HG02870 (cell line): ENCODE measurements around the gene IL1RL2.

Experiments used
- ATAC-seq: cut with Tn5 transposase; IDR thresholded peaks from one replicate; pipeline ENCODE4 v1.9.1; 2021; ENCODE audit warnings: mild to moderate bottlenecking, moderate library complexity; ENCODE audit not compliant: unreplicated experiment

Gene IL1RL2

DNA sequence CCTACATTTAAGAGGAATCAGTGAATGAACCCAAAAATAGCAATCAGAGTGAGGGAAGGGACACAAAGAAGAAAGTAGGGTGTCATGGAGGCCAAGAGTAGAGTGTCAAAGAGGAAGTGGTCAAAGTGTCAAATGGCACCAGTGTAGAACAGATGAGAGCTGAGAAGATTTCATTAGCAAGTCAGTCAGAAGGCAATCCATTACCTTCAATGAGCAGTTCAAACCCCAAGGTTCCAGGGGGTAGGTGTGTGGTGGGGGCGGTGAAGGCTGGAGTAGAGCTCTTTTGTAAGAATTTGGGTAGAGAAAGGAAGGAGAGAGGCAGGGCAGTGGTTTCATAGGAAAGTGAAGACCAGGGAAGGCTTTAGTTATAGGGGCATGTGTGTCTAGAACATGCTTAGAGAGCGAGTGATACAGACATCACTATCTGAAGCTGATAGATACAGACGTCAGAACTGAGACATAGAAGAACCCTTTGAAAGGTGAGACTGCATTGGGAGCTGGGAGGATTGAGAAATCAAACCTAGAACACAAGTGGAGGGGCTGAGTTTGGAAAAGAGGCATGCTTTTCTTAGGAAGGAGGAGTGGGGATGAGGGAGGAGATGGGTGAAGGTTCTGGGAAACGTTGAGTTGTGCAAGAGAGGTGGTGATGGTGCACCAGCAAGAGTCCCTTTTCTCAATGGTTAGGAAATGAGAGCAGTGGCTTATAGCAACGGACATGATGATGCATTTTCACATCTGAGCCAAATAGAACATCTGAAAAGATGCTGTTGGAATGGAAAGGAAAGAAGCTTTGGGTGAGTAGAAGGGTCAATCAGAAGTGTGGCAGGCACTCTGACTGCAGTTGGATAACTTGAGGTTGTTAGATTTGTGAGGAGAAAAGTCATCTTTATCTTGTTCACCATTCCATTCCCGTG lies 75.7 kb downstream of the IL1RL2 start:
- no peak for ATAC-seq

DNA sequence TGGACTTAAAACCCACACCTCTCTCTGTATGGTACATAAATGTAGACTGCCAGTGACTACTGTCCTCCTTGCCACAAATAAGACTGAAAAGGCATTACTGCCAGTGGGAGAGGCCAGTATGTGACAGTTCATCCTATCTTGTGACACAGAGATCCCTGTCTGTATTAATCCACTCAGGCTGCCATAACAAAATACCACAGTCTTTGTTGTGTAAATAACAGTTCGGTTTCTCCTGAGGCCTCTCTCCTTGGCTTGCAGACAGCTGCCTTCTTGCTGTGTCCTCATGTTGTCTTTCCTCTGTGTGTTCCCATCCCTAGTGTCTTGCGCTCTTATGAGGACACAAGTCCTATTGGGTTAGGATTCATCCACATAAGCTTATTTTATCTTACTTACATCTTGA lies 78.1 kb downstream of the IL1RL2 start:
- no peak for ATAC-seq

DNA sequence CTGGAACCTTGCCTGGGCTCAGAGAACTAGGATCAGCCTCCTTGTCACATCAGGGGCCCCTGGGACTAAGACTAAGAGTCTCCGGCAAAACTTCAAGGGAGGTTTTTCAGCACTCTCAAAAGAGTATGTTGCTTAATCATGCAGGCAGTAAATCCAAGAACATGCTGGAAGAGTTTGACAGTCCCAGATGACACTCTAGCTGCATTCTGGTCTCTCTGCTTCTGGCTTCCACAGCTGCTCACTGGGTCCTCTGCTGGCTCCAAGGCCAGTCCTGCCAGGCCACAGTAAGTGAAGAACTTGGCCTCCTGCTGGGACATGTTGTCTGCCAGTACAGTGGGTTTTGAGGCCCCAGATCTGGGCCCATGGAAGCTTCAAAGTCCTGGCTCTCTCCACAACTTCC lies 79.4 kb downstream of the IL1RL2 start:
- ATAC-seq = no peak

DNA sequence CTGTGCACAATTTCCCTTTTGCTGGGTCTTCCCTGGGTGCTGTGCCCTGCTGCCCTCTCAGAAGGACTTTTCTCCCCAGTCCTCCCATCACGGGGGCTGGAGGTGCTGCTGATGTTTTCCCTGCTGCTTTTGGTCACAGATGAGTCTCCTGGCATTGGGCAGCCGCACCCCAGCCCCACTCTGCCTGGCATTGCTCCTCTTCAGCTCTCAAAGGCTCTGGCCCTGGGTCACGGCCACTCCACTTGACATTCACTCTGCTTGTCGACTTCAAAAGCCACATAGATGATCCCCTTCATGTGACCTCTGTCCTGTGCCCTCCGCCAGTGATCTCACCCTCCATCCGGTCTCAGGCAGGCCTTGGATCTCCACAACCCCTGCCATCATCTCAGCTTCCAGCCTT lies 81.0 kb downstream of the IL1RL2 start:
- no peak for ATAC-seq

DNA sequence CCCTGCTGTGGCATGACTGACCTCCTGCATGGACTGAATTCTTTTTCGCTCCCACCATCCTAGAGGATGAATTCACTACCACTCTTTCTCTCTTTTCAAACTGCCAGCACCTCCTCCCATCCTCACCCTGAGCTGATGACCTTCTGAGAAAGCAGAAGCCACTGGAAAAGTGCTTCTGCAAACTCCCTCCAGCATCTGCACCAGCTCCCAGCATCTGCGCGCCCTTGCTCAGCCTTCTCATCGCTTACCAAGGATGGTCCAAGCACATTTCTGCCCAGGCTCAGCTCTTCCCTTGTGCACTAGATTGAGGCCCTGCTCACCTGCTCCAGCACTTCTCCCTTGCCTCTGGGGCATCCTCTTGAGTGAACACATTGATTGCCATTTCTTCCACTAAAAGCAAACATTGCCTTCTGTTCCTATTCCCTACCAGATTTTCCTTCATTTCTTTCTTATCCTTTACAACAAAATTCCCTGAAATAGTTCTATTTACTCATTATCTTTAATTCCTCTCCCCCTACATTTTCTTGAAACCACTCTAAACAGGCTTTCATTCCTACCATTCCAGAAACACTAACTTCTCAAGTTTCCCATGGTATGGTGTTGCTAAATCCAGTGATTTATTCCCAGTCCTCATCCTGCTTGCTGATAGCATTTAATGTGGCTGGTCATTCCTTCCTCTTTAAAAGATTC lies 81.8 kb downstream of the IL1RL2 start:
- no peak for ATAC-seq

DNA sequence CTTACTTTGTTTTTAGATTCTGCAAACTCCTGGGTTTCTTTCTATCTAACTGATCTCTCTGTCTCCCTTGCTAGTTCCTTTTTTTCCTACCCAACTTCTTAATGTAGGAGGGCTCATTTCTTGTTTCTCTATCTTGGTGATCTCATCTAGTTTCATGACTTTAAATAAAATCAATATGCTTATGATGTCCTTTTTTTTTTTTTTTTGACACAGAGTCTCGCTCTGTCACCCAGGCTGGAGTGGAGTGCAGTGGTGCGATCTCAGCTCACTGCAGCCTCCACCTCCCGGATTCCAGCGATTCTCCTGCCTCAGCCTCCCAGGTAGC lies 82.3 kb downstream of the IL1RL2 start:
- no peak for ATAC-seq

DNA sequence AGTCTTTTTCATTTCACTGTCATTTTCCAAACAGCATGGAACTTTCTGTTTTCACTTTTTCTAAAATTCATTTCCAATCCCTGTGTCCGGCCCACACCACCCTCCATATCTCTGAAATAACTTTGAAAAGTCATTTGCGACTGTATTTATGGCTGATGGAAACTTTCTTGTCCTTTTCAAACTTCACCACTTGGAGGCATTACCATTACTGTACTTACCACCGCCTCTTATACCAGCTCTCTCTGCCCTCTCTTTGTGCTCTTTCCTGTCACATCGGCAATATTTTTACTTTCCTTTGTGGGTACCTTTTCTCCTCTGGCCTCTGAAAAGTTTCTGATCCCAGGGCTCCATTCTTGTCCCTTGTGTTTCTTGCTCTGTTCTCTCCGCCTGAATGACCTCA lies 85.0 kb downstream of the IL1RL2 start:
- ATAC-seq = no peak

DNA sequence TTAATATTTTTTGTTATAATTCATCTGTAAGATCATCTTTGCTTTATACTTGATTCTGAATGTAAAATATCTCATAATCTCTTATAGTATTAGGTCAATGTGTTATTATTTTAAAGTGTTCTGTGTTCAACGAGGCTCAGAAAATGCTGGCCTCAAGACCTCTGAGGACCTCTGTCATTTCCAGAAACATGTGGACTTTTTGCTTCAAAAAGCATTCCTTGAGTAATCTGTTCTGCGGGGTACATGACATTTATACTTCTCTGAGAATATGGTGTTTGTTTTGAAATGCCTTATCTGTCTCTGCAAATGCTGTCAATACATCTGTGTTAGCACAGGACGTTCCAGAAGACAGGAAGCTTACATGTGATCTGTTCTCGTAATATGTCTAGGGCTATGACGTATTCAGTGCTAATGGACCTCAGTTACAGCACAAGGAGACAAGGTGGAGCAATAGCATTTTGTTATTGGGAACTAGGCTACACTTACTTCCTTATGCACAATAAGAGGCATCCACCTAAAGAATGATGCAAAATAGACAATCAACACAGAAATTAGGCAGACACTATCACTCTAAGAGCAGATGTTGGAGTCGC lies 86.9 kb downstream of the IL1RL2 start:
- no peak for ATAC-seq

GRCh38 chr2:102276549-102277201 lies 89.9 kb downstream of the IL1RL2 start:
- no peak for ATAC-seq

DNA sequence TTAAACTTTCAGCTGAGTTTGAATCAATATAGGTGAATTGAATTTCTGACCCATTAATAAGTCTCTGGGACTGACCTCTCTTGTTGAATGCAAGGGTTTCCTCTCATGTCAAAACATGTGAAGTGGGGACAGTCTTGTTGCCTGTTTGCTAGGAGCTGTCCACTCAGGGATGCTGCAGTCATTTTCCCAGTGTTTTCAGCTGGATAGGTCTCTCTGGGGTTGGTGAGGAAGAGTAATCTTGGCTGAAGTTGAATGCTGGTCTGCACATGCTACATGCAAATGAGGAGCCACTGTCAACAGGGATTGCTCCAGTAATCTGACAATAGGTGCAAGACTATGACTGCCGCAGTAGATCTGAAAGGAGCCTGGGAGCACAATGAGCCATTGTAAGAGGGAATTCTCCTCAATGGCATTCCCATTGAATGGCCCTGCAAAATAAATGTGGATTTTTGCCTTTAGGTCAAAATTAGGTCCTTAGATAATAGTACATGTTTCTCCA lies 90.4 kb downstream of the IL1RL2 start:
- no peak for ATAC-seq

DNA sequence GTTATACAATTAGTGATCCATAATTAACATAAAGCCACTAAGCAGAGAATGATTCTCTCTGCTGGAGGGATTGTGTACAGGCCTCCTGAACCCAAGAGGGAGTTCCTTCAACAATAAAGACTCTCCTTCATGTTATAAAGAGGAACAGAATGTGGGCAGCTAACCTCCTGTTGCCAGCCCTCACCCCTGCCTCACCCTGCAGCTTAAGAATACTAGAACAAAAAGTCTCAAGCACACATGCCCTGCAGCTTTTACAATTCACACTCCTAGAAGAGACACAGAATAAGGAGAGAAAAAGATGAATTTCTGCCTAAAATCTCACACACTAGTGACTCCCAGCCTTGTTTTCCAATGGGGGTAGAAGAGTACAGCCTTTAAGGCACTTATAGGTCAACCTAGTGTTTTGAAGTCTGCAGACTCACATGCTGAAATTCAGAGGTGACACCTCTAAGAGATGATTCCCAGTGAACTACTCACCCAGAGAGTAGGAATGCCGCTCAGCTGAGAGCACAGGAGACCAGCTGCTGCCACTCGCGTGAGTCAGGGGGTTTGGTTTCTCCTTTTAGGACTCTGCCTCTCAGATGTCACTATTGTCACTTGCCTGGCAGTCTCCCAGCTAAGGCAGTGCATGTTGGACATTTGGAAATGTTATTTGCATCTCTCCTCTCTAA lies 92.0 kb downstream of the IL1RL2 start:
- ATAC-seq = no peak

GRCh38 chr2:102279391-102279735 lies 92.5 kb downstream of the IL1RL2 start:
- ATAC-seq = no peak

DNA sequence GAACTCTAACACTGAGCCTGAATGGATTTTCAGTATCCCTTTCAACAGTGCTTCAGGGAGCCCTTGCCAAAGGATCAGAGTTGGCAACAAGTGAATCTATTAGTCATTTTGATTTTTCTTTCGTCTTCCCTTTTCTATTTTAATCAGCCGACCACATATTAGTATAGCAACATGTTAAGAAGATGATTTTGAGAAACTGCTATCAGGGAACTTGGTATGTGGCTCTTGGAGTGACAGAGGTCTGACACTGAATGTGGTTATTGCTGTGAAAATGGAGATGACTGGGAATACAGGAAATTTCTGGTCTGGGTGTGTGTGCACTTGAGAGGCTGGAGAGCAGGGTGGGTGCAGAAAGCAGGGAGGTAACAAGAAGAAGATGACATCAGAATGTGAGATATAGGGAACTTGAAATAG lies 95.9 kb downstream of the IL1RL2 start:
- no peak for ATAC-seq

DNA sequence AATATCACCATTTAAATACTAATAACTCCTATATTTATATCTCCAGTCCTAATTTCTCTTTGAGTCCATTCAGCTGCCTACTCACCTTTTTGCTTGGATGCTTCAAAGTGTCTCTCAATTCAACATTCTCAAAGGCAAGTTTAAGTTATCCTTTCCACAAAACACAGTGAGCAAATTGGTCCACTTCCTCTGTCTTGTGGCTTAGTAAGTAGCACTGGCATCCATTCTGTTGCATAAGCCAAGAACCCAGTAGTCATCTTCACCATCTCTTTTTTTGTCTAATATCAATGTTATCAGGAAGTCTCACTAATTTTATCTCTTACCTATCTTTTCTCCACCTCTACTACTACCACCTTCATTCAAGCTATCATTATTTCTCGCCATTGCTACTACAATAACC lies 97.2 kb downstream of the IL1RL2 start:
- ATAC-seq = no peak

DNA sequence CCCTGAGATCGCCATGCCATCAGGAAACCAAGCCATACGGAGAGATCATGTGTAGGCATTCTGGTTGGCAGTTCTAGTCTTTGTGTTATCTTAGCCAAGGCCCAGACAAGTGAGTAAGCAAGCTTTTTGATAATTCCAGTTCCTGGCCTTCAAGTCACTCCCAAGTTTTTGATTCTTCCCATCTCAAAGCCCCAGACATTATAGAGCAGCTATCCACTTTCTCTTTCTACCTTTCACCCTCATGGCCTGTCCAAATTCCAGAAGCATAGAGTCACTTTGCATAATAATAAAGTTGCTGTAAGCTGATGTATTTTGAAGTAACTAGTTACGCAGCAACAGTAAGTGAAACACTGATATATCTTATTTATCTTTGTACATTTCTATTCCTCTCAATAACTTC lies 97.8 kb downstream of the IL1RL2 start:
- ATAC-seq = no peak

- ATAC-seq = no peak
Observed at GRCh38 chr2:102285368-102285767, 98.5 kb downstream of the IL1RL2 start.

DNA sequence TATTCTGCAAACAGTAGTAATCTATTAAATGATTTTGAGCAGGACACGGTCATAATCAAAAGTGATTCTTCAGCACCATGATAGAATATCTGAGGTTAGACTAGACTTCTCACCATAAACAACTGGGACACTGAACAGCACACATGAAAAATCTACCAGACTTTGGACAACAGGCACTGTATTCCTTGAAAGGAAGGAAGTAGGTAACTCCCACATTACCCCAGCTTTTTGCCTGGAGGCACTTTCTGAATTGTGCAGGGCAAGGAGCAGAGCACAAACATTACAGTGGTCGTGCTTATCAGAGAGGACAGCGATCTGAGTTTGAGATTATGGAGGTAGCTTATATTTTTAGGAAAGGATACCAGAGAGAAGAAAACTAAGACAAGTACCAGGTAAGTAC lies 99.2 kb downstream of the IL1RL2 start:
- ATAC-seq = no peak

GRCh38 chr2:102289129-102289528 lies 102.3 kb downstream of the IL1RL2 start:
- ATAC-seq = no peak
